Kidney (tissue), 14 donors: ENCODE results near the gene CCDC92B. TPM values are rescaled to one million over a fixed set of nuclear protein-coding genes. Genes with fewer than 3 reads are reported as not detected.
A peak's percentile ranks its signal among the peaks of the same experiment; 100 is the strongest.

Experiments
- DNase-seq, 5 donors: peaks; one replicate each; pipeline ENCODE4 v3.0.0-alpha.2; 2013 to 2020
- FAIRE-seq: peaks from 2 replicates; lab custom pipeline; 2012; peaks lifted over from hg19 to GRCh38; lab: Jason Lieb, UNC
- H3K27ac ChIP-seq, 2 donors: one replicate each; pipeline ENCODE4 v1.7.0; 2013; ENCODE audit warnings: low read depth in 2 of 2, low read length in 2 of 2, inconsistent platforms in 1 of 2
- H3K27me3 ChIP-seq: one replicate; pipeline ENCODE4 v1.7.1; 2013; ENCODE audit warnings: low read length, inconsistent platforms; ENCODE audit not compliant: control insufficient read depth, insufficient read depth
- H3K36me3 ChIP-seq, 3 donors: one replicate each; pipeline versions ENCODE4 v1.7.0 to v1.7.1; 2013; ENCODE audit warnings: low read length in 3 of 3, control low read depth in 1 of 3, inconsistent platforms in 1 of 3; ENCODE audit not compliant: insufficient read depth in 3 of 3, control insufficient read depth in 2 of 3
- H3K4me1 ChIP-seq, 3 donors: one replicate each; pipeline versions ENCODE4 v1.7.0 to v1.7.1; 2013; ENCODE audit warnings: low read length in 3 of 3, inconsistent platforms in 1 of 3, low read depth in 1 of 3; ENCODE audit not compliant: control insufficient read depth in 2 of 3, insufficient read depth in 2 of 3
- H3K4me3 ChIP-seq, 3 donors: one replicate each; pipeline versions ENCODE4 v1.7.0 to v1.8.1; 2013; ENCODE audit warnings: low read length in 3 of 3, control low read depth in 1 of 3, inconsistent platforms in 1 of 3
- H3K9ac ChIP-seq, 3 donors: one replicate each; pipeline versions ENCODE4 v1.7.0 to v1.7.1; 2013; ENCODE audit warnings: low read length in 3 of 3, control low read depth in 1 of 3, inconsistent platforms in 1 of 3
- H3K9me3 ChIP-seq, 3 donors: one replicate each; pipeline versions ENCODE4 v1.7.0 to v1.7.1; 2013; ENCODE audit warnings: low read length in 3 of 3, control low read depth in 1 of 3, inconsistent platforms in 1 of 3; ENCODE audit not compliant: control insufficient read depth in 2 of 3, insufficient read depth in 1 of 3
- CTCF ChIP-seq: IDR thresholded peaks from 3 replicates; pipeline ENCODE4 v1.5.1; 2012; ENCODE audit warnings: mild to moderate bottlenecking, moderate library complexity, borderline replicate concordance; ENCODE audit not compliant: insufficient read depth; ENCODE audit errors: extremely low read depth
- intact Hi-C: fragments of 100-400 bp; cut with DNase I; formaldehyde crosslinking; loops from one replicate; pipeline ENCODE4 v1.11.1; 2022
- polyA plus RNA-seq: library from polyadenylated mRNA; stranded (reverse); fragments of 350-450 nt; fragmentation: Illumina TruSeq; extraction: RNeasy Lipid Tissue Mini Kit (QIAGEN cat#74804); gene quantifications from one replicate; pipeline ENCODE4 v1.2.3, GENCODE V29; 2014; ENCODE audit warnings: low read depth, low replicate concordance; ENCODE audit not compliant: insufficient read depth
- total RNA-seq: library from RNA; stranded (reverse); fragmentation: NEBNext Ultra II Directional; extraction: Animal tissue kit (Norgen Biotek cat#: 25700); gene quantifications from one replicate; pipeline ENCODE4 v1.2.1, GENCODE V29; 2021
- donor health status: control.
- donor health status: control.
- donor health status: control.
- donor health status: control.
- donor health status: control.
- donor health status: DM: yes; HTN: yes; CAD: no.
- donor health status: Normal renal cell carcinoma (clear cell type).

The CCDC92B gene
- total and polyA plus RNA-seq, 2 donors from 2014 or later = 0.11 to 1.0 TPM

GRCh38 chr17:2706911-2707510, 42.4 kb downstream of the CCDC92B start:
- H3K27ac ChIP-seq = peak overlapping the region; percentile 41 to 55
- TF ChIP-seq CTCF = no peak
- no peaks in the 10 kb centered on the region for H3K27me3 ChIP-seq
- intact Hi-C loops = no loop called here
- FAIRE-seq (no peak), DNase-seq (peak in 1 of 5 donors; percentile 68)
- peak overlapping the region in 1 of 3 donors; percentile 35 for H3K4me3 ChIP-seq
- no peaks in the 10 kb centered on the region for H3K9me3 ChIP-seq
- peak overlapping the region in 1 of 3 donors; percentile 51 for H3K9ac ChIP-seq
- peaks cover 0 to 16% (median 2%) of the 10 kb centered on the region in 3 donors for H3K36me3 ChIP-seq
- H3K4me1 ChIP-seq = peaks cover 0 to 43% (median 19%) of the 10 kb centered on the region in 3 donors

GRCh38 chr17:2705888-2706795, 43.3 kb downstream of the CCDC92B start:
- Histone ChIP-seq H3K27me3 (no peaks in the 10 kb centered on the region), H3K4me3 (no peak overlapping the region), H3K9me3 (no peaks in the 10 kb centered on the region), H3K9ac (peak overlapping the region in 1 of 3 donors; percentile 51), H3K36me3 (peaks cover 0 to 23% (median 4%) of the 10 kb centered on the region in 3 donors), H3K27ac (no peak overlapping the region), H3K4me1 (peaks cover 0 to 41% (median 19%) of the 10 kb centered on the region in 3 donors)
- intact Hi-C loops = no loop called here
- TF ChIP-seq CTCF = no peak
- peak in 1 of 5 donors; percentile 63 for DNase-seq
- FAIRE-seq = no peak

DNA sequence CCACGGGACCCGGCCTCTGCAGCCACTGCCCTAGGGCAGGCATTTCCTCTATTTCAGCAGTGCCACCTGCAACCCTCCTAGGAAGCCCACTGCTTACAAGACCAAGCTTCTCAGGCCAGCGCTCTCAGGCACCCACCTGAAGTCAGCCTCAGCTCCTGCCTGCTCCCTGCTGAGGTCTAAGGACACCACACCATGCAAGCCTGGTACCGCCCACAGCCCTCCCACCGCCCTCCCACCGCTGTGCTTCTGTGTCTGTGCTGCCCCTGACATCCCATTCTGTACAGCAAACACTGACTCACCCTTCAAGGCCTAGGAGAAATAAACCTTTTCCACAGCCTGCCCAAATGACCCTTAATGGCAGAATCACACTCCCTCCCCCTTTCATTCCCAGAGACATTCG, 44.2 kb downstream of the CCDC92B start:
- Histone ChIP-seq H3K4me3 (no peak overlapping the region), H3K27ac (no peak overlapping the region), H3K4me1 (peaks cover 0 to 37% (median 15%) of the 10 kb centered on the region in 3 donors), H3K9ac (no peak overlapping the region), H3K36me3 (peaks cover 0 to 23% (median 8%) of the 10 kb centered on the region in 3 donors), H3K27me3 (no peaks in the 10 kb centered on the region), H3K9me3 (no peaks in the 10 kb centered on the region)
- intact Hi-C loops = no loop called here
- no peak for DNase-seq
- TF ChIP-seq CTCF = no peak
- no peak for FAIRE-seq
